ENCODE measurements around the gene GPHA2. TPM values are rescaled to one million over a fixed set of nuclear protein-coding genes. Genes with fewer than 3 reads are reported as not detected.

Gene GPHA2
- total and polyA plus RNA-seq, 3 donors from 2014 or later: 6.9 to 9.4 (median 7.0) TPM

DNA sequence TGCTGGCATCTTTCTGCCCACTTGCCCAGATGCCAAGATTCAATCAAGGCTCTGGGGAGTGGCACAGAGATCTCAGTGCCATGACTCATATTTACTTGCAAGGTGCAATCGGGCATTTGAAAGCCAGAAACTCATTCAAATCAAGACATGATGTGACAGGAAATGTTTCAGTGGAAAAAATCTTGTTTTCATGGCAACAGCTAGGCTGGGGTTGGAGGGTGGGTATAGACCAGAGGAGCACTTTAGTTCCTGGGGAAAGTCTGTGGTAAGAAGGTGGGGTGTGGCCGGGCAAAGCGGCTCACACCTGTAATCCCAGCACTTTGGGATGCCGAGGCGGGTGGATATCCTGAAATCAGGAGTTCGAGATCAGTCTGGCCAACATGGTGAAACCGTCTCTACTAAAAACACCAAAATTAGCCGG is 35.0 kb upstream of the GPHA2 start:
- Histone ChIP-seq H3K27ac (no peak overlapping the region), H3K36me3 (ENCODE audit: low read depth, missing control alignments) (no peaks in the 10 kb centered on the region), H3K9me3 (no peaks in the 10 kb centered on the region), H3K4me3 (no peak overlapping the region), H3K4me1 (no peaks in the 10 kb centered on the region), H3K27me3 (no peaks in the 10 kb centered on the region)
- DNase-seq: no peak
- intact Hi-C loops (cut with DNase I; ENCODE audit: low total_unique reads): no loop called here
- 69 to 72% methylated on average over 8 of the region's 8 CpGs for WGBS, 2 donors
- TF ChIP-seq, protein P1, sequence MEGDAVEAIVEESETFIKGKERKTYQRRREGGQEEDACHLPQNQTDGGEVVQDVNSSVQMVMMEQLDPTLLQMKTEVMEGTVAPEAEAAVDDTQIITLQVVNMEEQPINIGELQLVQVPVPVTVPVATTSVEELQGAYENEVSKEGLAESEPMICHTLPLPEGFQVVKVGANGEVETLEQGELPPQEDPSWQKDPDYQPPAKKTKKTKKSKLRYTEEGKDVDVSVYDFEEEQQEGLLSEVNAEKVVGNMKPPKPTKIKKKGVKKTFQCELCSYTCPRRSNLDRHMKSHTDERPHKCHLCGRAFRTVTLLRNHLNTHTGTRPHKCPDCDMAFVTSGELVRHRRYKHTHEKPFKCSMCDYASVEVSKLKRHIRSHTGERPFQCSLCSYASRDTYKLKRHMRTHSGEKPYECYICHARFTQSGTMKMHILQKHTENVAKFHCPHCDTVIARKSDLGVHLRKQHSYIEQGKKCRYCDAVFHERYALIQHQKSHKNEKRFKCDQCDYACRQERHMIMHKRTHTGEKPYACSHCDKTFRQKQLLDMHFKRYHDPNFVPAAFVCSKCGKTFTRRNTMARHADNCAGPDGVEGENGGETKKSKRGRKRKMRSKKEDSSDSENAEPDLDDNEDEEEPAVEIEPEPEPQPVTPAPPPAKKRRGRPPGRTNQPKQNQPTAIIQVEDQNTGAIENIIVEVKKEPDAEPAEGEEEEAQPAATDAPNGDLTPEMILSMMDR (IDR thresholded peaks at IDR 0.05): no peak
- no peak for TF ChIP-seq POLR2A (IDR thresholded peaks at IDR 0.05)

DNA sequence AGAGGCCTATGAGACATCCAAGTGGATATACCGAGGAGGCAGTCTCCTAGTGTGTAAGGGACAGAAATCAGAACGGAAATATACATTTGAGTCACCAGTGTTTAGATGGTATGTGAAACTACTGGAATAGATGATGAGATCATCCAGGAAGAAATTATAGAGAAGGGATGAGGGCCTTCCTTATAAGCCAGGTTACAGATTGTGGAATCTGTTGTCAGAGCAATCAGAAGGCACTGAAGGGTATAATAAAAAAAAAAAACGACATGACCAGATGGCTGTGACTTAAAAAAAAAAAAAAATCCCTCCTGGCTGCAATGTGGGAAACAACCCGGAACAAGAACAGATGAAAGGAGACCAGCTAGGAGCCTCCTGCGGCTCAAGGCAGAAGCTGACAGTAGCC is 33.5 kb upstream of the GPHA2 start:
- 46 to 54% methylated on average over 5 of the region's 5 CpGs for WGBS, 2 donors
- H3K36me3 ChIP-seq (ENCODE audit: low read depth, missing control alignments): no peaks in the 10 kb centered on the region
- no peaks in the 10 kb centered on the region for H3K9me3 ChIP-seq
- intact Hi-C loops (cut with DNase I; ENCODE audit: low total_unique reads): no loop called here
- H3K4me3 ChIP-seq: no peak overlapping the region
- H3K27me3 ChIP-seq: no peaks in the 10 kb centered on the region
- TF ChIP-seq, protein P1 (IDR thresholded peaks at IDR 0.05): no peak
- no peak for TF ChIP-seq POLR2A (IDR thresholded peaks at IDR 0.05)
- H3K4me1 ChIP-seq: peaks cover 2% of the 10 kb centered on the region
- DNase-seq: no peak
- no peak overlapping the region for H3K27ac ChIP-seq

DNA sequence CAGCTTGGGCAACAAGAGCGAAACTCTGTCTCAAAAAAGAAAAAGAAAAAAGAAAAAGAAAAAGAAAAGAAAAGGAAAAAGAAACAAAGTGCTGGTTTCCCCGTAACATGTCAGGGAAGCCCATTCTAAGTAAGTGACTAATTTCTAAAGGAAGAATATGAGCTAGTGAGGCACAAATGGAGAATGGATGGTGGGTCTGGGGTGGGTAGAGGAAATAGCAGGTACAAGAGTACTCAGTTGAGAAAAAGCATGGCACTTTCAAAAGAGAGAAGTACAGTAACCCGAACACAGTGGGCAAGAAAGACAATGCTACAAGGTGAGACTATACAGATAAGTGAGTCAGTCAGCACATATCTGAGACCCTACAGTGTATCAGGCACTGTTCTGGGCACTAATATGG is 31.7 kb upstream of the GPHA2 start:
- Histone ChIP-seq H3K27ac (no peak overlapping the region), H3K9me3 (no peaks in the 10 kb centered on the region), H3K36me3 (ENCODE audit: low read depth, missing control alignments) (no peaks in the 10 kb centered on the region), H3K4me1 (peaks cover 2% of the 10 kb centered on the region), H3K4me3 (no peak overlapping the region), H3K27me3 (no peaks in the 10 kb centered on the region)
- 82 to 92% methylated on average over 3 of the region's 3 CpGs for WGBS, 2 donors
- no peak for DNase-seq
- intact Hi-C loops (cut with DNase I; ENCODE audit: low total_unique reads): no loop called here
- TF ChIP-seq POLR2A (IDR thresholded peaks at IDR 0.05): no peak
- TF ChIP-seq, protein P1 (IDR thresholded peaks at IDR 0.05): no peak

DNA sequence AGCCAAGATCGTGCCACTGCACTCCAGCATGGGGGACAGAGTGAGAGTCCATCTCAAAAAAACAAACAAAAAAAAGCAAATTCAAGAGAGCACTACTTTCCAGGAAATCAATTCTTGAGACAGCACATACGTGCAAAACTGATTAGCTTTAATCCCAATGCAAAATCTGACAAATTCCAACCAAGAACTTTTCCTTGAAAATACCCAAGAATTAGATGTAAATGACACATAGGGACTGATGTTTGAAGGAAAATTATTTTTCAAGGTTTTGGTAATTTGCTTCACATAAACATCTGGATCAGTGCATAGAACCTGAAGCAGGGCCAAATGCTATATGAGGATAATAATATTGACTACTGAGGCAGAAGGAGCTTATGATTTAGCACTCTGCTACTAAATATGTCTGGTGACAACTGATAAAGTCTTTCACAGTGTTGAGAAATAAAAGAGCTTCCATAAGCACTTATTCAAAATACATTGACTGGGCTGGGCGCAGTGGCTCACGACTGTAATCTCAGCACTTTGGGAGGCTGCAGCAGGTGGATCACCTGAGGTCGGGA is 27.5 kb upstream of the GPHA2 start:
- Histone ChIP-seq H3K4me1 (peaks cover 2% of the 10 kb centered on the region), H3K36me3 (ENCODE audit: low read depth, missing control alignments) (no peaks in the 10 kb centered on the region), H3K4me3 (no peak overlapping the region), H3K27ac (no peak overlapping the region), H3K27me3 (no peaks in the 10 kb centered on the region), H3K9me3 (no peaks in the 10 kb centered on the region)
- DNase-seq: no peak
- TF ChIP-seq, protein P1 (IDR thresholded peaks at IDR 0.05): no peak
- TF ChIP-seq POLR2A (IDR thresholded peaks at IDR 0.05): no peak
- WGBS, 2 donors: 81 to 86% methylated on average over 5 of the region's 5 CpGs
- intact Hi-C loops (cut with DNase I; ENCODE audit: low total_unique reads): no loop called here

DNA sequence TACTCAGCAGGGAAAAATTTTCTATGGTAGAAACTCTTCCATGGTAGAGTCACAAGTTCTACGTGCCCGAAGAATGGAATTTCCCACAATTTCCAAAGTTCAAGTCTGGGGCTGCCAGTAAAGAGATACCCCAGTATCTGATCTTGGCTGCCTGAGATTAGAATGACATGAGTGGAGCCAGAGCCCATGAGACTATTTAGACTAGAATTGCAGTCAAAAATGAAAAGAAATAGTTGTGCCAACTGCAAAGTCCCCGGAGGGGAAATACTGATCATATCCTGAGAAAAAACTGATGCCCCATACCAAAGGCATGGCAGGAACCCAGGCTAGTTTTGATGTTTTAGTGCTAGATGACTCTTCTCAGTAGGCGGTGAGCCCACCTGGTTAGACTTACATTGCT is 25.0 kb upstream of the GPHA2 start:
- 71 to 74% methylated on average over 4 of the region's 4 CpGs for WGBS, 2 donors
- H3K27me3 ChIP-seq: no peaks in the 10 kb centered on the region
- intact Hi-C loops (cut with DNase I; ENCODE audit: low total_unique reads): no loop called here
- H3K9me3 ChIP-seq: no peaks in the 10 kb centered on the region
- TF ChIP-seq, protein P1 (IDR thresholded peaks at IDR 0.05): no peak
- no peak for TF ChIP-seq POLR2A (IDR thresholded peaks at IDR 0.05)
- no peak overlapping the region for H3K4me3 ChIP-seq
- no peak for DNase-seq
- H3K27ac ChIP-seq: no peak overlapping the region
- H3K4me1 ChIP-seq: peaks cover 2% of the 10 kb centered on the region
- H3K36me3 ChIP-seq (ENCODE audit: low read depth, missing control alignments): no peaks in the 10 kb centered on the region
